Inflammatory macrophage treated with lipopolysaccharide for 1 hour (primary cell): ENCODE results near the gene DPEP3.

Experiments used
- DNase-seq, 2 donors: peaks; one replicate each; pipeline ENCODE4 v3.0.0-alpha.2; 2020 to 2022

The DPEP3 gene

DNA sequence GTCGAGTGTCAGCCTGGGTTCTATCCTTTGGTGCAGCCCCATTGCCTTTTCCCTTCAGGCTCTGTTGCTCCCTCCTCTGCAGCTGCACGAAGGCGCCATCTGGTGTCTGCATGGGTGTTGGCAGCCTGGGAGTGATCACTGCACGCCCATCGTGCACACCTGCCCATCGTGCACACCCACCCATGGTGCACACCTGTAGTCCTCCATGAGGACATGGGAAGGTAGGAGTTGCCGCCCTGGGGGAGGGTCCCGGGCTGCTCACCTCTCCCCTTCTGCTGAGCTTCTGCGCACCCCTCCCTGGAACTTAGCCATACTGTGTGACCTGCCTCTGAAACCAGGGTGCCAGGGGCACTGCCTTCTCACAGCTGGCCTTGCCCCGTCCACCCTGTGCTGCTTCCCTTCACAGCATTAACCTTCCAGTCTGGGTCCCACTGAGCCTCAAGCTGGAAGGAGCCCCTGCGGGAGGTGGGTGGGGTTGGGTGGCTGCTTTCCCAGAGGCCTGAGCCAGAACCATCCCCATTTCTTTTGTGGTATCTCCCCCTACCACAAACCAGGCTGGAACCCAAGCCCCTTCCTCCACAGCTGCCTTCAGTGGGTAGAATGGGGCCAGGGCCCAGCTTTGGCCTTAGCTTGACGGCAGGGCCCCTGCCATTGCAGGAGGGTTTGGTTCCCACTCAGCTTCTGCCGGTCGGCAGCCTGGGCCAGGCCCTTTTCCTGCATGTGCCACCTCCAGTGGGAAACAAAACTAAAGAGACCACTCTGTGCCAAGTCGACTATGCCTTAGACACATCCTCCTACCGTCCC is 51.5 kb downstream of the DPEP3 start:
- peak; percentile 30 to 60 for DNase-seq

DNA sequence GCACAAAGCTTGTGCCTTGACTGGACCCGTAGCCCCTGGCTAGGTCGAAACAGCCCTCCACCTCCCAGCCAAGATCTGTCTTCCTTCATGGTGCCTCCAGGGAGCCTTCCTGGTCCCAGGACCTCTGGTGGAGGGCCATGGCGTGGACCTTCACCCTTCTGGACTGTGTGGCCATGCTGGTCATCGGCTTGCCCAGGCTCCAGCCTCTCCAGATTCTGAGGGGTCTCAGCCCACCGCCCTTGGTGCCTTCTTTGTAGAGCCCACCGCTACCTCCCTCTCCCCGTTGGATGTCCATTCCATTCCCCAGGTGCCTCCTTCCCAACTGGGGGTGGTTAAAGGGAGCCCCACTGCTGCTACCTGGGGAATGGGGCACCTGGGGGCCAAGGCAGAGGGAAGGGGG is 52.2 kb downstream of the DPEP3 start:
- no peak for DNase-seq

DNA sequence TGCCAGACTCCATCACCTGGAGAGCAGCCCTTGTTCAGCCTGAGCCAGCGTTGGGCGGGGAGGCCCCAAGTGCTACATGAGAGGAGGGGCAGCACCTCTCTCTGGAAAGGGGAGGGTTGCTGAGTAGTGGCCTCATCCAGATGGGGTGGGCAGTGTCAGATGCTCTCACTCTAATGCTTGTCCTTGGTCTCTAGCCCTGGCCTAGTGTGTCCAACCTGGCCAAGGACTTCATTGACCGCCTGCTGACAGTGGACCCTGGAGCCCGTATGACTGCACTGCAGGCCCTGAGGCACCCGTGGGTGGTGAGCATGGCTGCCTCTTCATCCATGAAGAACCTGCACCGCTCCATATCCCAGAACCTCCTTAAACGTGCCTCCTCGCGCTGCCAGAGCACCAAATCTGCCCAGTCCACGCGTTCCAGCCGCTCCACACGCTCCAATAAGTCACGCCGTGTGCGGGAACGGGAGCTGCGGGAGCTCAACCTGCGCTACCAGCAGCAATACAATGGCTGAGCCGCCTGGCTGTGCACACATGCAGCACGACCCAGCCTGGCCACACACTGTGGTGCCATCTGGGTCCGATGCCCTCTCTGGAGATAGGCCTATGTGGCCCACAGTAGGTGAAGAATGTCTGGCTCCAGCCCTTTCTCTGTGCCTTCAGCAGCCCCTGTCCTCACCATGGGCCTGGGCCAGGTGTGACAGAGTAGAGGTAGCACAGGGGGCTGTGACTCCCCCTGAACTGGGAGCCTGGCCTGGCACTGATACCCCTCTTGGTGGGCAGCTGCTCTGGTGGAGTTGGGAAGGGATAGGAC is 53.0 kb downstream of the DPEP3 start:
- DNase-seq = no peak

DNA sequence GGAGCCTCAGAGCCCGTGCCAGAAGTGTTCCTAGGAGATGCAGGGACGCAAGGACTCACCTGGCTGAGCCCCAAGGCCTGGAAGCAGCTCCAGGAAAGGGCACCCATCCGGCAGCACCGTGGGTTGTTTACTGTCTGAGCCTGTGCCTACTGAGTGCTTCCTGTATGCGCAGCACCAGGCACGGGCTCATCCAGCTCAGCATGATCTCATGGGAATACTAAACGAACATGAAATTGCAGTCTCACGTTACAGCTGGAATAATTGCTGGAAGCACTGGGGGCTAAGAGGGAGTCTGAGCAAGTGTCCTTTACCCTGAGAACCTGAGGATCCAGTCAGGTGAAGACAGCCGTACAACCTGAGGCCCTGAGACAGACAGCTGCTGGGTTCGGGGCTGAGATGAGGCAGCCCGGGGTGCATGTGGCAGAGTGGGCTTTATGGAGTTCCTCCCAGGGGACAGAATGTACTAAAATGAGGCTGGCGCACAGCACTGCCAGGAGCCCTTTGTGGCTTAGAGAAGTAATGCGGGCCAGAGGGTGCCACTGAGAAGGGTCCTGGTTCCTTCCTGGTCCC is 54.0 kb downstream of the DPEP3 start:
- no peak for DNase-seq
